Neural progenitor cell (in vitro differentiated cells): ENCODE measurements around the gene NUP133.

ENCODE experiments used
- CTCF ChIP-seq: fragments of 200-600 bp; sonication (generic); IDR thresholded peaks from 2 replicates; pipeline ENCODE4 v1.5.1; 2017; ENCODE audit warnings: antibody characterized with exemption, mild to moderate bottlenecking
- EZH2 ChIP-seq: fragments of 200-600 bp; sonication (generic); IDR thresholded peaks from 2 replicates; pipeline ENCODE4 v1.6.1; 2017; ENCODE audit warnings: antibody characterized with exemption, mild to moderate bottlenecking, moderate library complexity
- EZH2phosphoT487 ChIP-seq: fragments of 200-600 bp; sonication (generic); IDR thresholded peaks from 2 replicates; pipeline ENCODE4 v1.6.1; 2017; ENCODE audit warnings: antibody characterized with exemption

DNA sequence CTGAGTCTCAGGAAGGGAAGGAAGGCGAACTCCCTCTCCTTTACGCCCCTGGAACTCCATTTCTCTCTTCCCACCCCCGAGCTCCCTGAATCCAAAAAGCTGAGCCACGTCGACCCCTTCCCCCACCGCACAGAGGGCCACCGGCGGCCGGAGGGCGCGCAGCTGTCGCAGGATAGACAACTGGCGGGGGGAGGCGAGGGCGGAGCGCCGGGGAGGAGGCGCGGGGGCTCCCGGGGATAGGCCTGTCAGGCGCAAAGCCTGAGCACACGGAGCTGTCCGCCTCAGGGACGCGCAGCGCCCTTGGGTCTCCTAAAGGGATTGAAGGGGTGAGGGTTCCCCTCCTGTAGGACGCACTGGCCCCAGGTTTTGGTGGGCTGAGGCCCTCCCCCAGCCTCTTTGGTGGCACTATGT lies 73.5 kb downstream of the NUP133 start:
- TF ChIP-seq CTCF (no peak), EZH2 (no peak), EZH2phosphoT487 (no peak)
